NT2/D1 (cell line): Measurements from ENCODE around the gene TFF1.

Experiments
- DNase-seq: peaks from one replicate; pipeline ENCODE4 v3.0.0-alpha.2; 2011; ENCODE audit warnings: low read depth, low spot score
- H3K27me3 ChIP-seq: 2 replicates; pipeline ENCODE4 v1.6.0; 2011; ENCODE audit warnings: mild to moderate bottlenecking; ENCODE audit not compliant: insufficient read length, insufficient read depth
- H3K36me3 ChIP-seq: 2 replicates; pipeline ENCODE4 v1.6.1; 2011; ENCODE audit warnings: mild to moderate bottlenecking, low read length, mixed read lengths; ENCODE audit not compliant: insufficient read depth, insufficient read length
- H3K4me1 ChIP-seq: 2 replicates; pipeline ENCODE4 v1.5.1; 2011; ENCODE audit not compliant: insufficient read depth, insufficient read length
- H3K4me3 ChIP-seq: 2 replicates; pipeline ENCODE4 v1.5.1; 2011; ENCODE audit warnings: low read depth; ENCODE audit not compliant: insufficient read length
- H3K9ac ChIP-seq: 2 replicates; pipeline ENCODE4 v1.6.0; 2011; ENCODE audit warnings: low read depth; ENCODE audit not compliant: insufficient read length
- H3K9me3 ChIP-seq: 2 replicates; pipeline ENCODE4 v1.5.1; 2011; ENCODE audit warnings: mild to moderate bottlenecking, low read length; ENCODE audit not compliant: insufficient read depth
- SUZ12 ChIP-seq: IDR thresholded peaks from 2 replicates; pipeline ENCODE4 v1.6.1; 2011; ENCODE audit not compliant: insufficient read length, insufficient read depth; ENCODE audit errors: extremely low read depth
- YY1 ChIP-seq: IDR thresholded peaks from 2 replicates; pipeline ENCODE4 v1.6.1; 2011; ENCODE audit not compliant: insufficient read length, insufficient read depth
- ZNF274 ChIP-seq: IDR thresholded peaks from 2 replicates; pipeline ENCODE4 v1.6.1; 2011; ENCODE audit warnings: mild to moderate bottlenecking, low read depth, low read length

TFF1 gene

DNA sequence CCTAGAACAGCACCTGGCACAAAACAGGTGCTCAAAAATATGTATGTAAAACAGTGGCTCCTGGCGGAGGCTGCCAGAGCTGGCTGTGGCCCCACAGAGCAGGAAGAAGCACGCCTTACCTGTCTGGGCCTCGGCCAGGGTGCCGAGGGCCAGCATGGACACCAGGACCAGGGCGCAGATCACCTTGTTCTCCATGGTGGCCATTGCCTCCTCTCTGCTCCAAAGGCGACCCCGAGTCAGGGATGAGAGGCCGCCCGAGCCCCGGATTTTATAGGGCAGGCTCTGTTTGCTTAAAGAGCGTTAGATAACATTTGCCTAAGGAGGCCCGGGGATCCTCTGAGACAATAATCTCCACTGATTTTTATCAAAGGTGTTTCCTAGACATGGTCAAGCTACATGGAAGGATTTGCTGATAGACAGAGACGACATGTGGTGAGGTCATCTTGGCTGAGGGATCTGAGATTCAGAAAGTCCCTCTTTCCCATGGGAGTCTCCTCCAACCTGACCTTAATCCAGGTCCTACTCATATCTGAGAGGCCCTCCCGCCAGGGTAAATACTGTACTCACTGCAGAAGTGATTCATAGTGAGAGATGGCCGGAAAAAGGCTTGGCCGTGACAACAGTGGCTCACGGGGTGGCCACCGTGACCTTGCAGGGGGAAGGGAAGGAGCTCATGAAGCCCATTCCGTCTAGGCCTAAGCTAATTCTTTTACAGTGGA lies at the start of gene TFF1:
TFF1 (minus strand) TSS at position 244 of the 719 bp plus-strand sequence; CDS start at position 204, 40 bp downstream.
- H3K9me3 ChIP-seq, result no peaks in the 10 kb centered on the region
- H3K4me3 ChIP-seq, result no peak within 1 kb of the TSS
- DNase-seq, result no peak
- no peaks in the 10 kb centered on the region for H3K27me3 ChIP-seq
- H3K36me3 ChIP-seq, result no peaks in the 10 kb centered on the region
- TF ChIP-seq YY1 (no peak), SUZ12 (no peak), ZNF274 (no peak)
- H3K9ac ChIP-seq, result no peak within 1 kb of the TSS
- peaks cover 14% of the 10 kb centered on the region for H3K4me1 ChIP-seq

DNA sequence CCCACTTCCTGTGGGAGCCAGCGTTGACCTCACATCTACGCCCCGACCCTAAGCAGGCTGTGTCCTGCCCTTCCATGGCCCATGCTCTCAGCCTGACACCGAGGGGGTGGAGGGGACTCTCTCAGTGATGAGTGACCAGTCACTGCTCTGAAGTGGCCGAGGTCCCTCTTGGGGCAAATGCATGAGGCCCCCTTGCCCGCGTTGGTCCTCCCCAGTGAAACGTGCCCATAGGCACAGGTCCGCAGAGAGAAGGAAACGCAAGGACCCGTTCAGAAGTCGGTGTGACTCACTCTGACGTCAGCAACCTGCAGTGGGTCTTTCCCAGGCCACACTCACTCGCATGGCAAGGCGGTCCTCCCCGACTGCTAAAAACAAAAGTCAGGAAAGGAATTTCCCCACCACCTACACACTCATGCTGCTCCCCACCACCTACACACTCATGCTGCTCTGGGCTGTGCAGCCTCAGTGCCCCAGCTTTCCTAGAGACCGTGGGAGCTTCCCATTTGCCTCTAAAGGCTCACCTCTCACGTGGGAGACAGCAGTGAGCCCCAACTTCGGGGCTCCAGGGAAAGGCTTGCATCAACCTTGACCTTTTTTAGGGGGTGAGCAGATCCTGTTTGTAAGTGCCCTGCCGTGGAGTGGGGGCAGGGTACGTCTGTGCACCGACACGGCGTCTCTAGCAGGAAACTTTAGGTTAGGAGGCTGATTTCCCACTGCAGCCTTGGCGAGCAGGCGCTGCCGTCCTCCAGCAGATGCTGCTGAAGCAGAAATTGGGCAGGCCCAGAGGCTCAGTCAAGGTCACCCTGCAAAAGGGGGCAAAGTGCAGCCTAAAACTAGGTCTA lies 48.8 kb upstream of the TFF1 start:
- TF ChIP-seq YY1, result no peak
- TF ChIP-seq SUZ12, result no peak
- no peak for TF ChIP-seq ZNF274
- DNase-seq, result no peak
- H3K27me3 ChIP-seq, result peaks cover 10% of the 10 kb centered on the region
- no peaks in the 10 kb centered on the region for H3K36me3 ChIP-seq
- H3K4me3 ChIP-seq, result no peak overlapping the region
- no peaks in the 10 kb centered on the region for H3K9me3 ChIP-seq
- H3K9ac ChIP-seq, result no peak overlapping the region
- peaks cover 20% of the 10 kb centered on the region for H3K4me1 ChIP-seq

DNA sequence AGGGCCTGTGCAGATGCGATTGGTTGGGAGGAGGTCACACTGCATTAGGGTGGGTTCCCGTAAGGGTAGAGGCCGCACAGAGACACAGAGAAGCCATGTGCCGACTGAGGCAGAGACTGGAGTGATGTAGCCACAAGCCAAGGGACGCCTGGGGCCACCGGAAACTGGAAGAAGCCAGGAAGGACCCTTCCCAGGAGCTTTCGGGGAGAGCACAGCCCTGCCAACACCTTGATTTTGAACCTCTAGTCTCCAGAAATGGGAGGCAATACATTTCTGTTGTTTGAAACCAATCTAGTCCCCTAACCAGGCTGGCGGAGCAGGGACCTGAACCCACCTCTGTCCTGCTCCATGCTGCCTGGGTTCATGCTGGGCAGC lies 48.2 kb upstream of the TFF1 start:
- DNase-seq, result no peak
- no peak overlapping the region for H3K9ac ChIP-seq
- H3K9me3 ChIP-seq, result no peaks in the 10 kb centered on the region
- H3K4me3 ChIP-seq, result no peak overlapping the region
- no peak for TF ChIP-seq YY1
- TF ChIP-seq ZNF274, result no peak
- no peak for TF ChIP-seq SUZ12
- peaks cover 20% of the 10 kb centered on the region for H3K4me1 ChIP-seq
- H3K27me3 ChIP-seq, result peaks cover 10% of the 10 kb centered on the region
- H3K36me3 ChIP-seq, result no peaks in the 10 kb centered on the region

DNA sequence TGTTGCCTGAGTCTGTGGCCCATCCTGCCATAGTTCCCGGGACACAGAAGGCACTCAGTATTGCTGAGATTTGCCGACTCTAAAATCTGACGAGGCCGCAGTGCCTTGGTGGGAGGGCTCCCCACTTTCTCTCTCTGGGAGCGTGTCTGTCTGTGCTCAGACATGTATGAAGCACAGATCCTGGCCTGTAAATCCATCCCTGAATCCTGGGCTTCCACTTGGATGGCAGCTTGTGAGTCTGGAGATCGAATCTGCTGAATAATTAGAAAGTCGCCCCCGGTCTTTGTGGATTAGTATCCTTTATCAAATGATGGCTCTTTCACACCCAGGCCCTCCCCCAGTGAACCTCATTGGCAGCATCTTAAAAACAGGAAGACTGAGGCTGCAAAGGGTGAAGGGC lies 47.7 kb upstream of the TFF1 start:
- DNase-seq, result no peak
- H3K4me3 ChIP-seq, result no peak overlapping the region
- H3K9me3 ChIP-seq, result no peaks in the 10 kb centered on the region
- peaks cover 10% of the 10 kb centered on the region for H3K27me3 ChIP-seq
- H3K4me1 ChIP-seq, result peaks cover 20% of the 10 kb centered on the region
- no peak overlapping the region for H3K9ac ChIP-seq
- H3K36me3 ChIP-seq, result no peaks in the 10 kb centered on the region
- TF ChIP-seq ZNF274, result no peak
- no peak for TF ChIP-seq SUZ12
- no peak for TF ChIP-seq YY1

DNA sequence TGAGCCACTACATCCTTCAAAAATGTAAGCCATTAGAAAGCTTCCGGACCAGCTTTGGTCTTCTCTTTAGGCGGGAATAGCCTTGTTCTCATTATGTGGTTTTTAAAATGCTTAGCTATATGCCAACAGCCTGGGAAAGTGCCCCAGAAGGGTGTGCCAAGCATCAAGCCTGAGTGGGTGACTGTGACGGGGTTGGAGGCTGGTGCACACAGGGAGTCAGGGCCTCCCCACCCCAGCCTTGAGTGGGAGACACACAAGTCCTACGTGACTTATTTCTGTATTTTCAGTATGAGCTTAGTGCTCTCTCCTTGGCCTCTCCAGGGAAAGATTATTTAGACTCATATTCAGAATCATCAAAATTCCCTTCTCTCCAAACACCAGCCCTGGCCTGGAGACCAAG lies 47.2 kb upstream of the TFF1 start:
- H3K9me3 ChIP-seq, result no peaks in the 10 kb centered on the region
- H3K36me3 ChIP-seq, result no peaks in the 10 kb centered on the region
- no peak overlapping the region for H3K9ac ChIP-seq
- no peak for DNase-seq
- TF ChIP-seq SUZ12, result no peak
- peaks cover 20% of the 10 kb centered on the region for H3K4me1 ChIP-seq
- no peak overlapping the region for H3K4me3 ChIP-seq
- peaks cover 10% of the 10 kb centered on the region for H3K27me3 ChIP-seq

DNA sequence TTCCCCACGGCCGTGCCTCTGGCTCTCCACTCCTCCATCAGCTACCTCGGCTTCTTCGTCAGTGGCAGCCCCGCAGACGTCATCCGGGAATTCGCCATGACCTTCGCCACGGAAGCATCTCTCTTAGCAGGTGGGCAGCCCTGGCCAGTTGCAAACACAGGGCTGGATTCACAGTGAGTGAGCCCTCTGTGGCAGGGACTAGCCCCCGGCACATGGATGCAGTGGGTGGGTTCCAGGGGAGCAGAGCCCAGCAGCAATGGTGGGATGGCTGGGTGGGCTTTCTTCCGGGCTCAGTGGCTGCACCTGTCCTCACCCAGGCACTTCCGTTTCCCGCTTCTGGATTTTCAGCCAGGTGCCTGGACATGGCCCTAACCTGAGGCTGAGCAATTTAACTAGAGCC lies 46.8 kb upstream of the TFF1 start:
- no peak overlapping the region for H3K9ac ChIP-seq
- no peaks in the 10 kb centered on the region for H3K36me3 ChIP-seq
- peaks cover 10% of the 10 kb centered on the region for H3K27me3 ChIP-seq
- TF ChIP-seq ZNF274 (no peak), YY1 (no peak), SUZ12 (no peak)
- no peaks in the 10 kb centered on the region for H3K9me3 ChIP-seq
- no peak for DNase-seq
- H3K4me1 ChIP-seq, result peaks cover 20% of the 10 kb centered on the region
- no peak overlapping the region for H3K4me3 ChIP-seq

DNA sequence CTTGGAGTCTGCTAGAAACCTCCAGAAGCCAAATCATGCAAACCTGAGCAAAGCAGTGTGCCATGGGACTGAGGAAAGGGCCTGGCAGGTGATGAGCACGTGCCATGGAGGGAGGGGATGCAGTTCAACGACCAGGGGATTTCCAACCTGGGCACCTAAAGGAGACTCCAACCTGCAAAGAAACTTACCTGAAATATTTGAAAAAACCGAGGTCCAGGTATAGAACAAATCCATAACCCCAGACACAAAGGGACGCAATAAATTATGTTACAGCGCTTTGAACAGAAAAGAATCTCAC lies 46.2 kb upstream of the TFF1 start:
- Histone ChIP-seq H3K4me1 (peaks cover 20% of the 10 kb centered on the region), H3K27me3 (peaks cover 10% of the 10 kb centered on the region), H3K4me3 (no peak overlapping the region), H3K9me3 (no peaks in the 10 kb centered on the region), H3K9ac (no peak overlapping the region), H3K36me3 (no peaks in the 10 kb centered on the region)
- TF ChIP-seq YY1, result no peak
- TF ChIP-seq ZNF274, result no peak
- no peak for TF ChIP-seq SUZ12
- no peak for DNase-seq
